ENCODE data around the gene TPM4.
A peak's percentile ranks its signal among the peaks of the same experiment; 100 is the strongest.

Gene TPM4

GRCh38 chr19:16052353-16052752, 23.9 kb upstream of the TPM4 start:
- Mint-ChIP-seq H3K27me3 (no peaks in the 10 kb centered on the region), H3K4me1 (ENCODE audit: low read depth) (peaks cover 11% of the 10 kb centered on the region), H3K9me3 (ENCODE audit: low read depth) (peaks cover 13% of the 10 kb centered on the region), H3K36me3 (no peaks in the 10 kb centered on the region), H3K27ac (peak overlapping the region; percentile 8), H3K4me3 (no peak overlapping the region)

- Mint-ChIP-seq H3K36me3 (no peaks in the 10 kb centered on the region), H3K27ac (no peak overlapping the region), H3K4me1 (ENCODE audit: low read depth) (peaks cover 6% of the 10 kb centered on the region), H3K4me3 (no peak overlapping the region), H3K27me3 (no peaks in the 10 kb centered on the region), H3K9me3 (ENCODE audit: low read depth) (peaks cover 13% of the 10 kb centered on the region)
Observed at GRCh38 chr19:16057062-16057461, 19.2 kb upstream of the TPM4 start.

- Mint-ChIP-seq H3K4me3 (no peak overlapping the region), H3K27ac (no peak overlapping the region), H3K36me3 (no peaks in the 10 kb centered on the region), H3K9me3 (ENCODE audit: low read depth) (peaks cover 13% of the 10 kb centered on the region), H3K4me1 (ENCODE audit: low read depth) (peaks cover 15% of the 10 kb centered on the region), H3K27me3 (no peaks in the 10 kb centered on the region)
Observed at GRCh38 chr19:16060294-16060693, 16.0 kb upstream of the TPM4 start.

GRCh38 chr19:16061943-16062342, 14.4 kb upstream of the TPM4 start:
- Mint-ChIP-seq H3K27me3 (no peaks in the 10 kb centered on the region), H3K36me3 (no peaks in the 10 kb centered on the region), H3K27ac (no peak overlapping the region), H3K4me1 (ENCODE audit: low read depth) (peaks cover 19% of the 10 kb centered on the region), H3K4me3 (peak overlapping the region; percentile 1), H3K9me3 (ENCODE audit: low read depth) (peaks cover 4% of the 10 kb centered on the region)

- H3K4me1 Mint-ChIP-seq (ENCODE audit: low read depth): peaks cover 19% of the 10 kb centered on the region
- H3K36me3 Mint-ChIP-seq: no peaks in the 10 kb centered on the region
- no peaks in the 10 kb centered on the region for H3K27me3 Mint-ChIP-seq
- no peak overlapping the region for H3K4me3 Mint-ChIP-seq
- H3K9me3 Mint-ChIP-seq (ENCODE audit: low read depth): no peaks in the 10 kb centered on the region
- no peak overlapping the region for H3K27ac Mint-ChIP-seq
Observed at GRCh38 chr19:16062789-16063188, 13.5 kb upstream of the TPM4 start.

GRCh38 chr19:16064209-16064889, 11.9 kb upstream of the TPM4 start:
- no peaks in the 10 kb centered on the region for H3K27me3 Mint-ChIP-seq

GRCh38 chr19:16066611-16067104, 9.6 kb upstream of the TPM4 start:
- H3K4me1 Mint-ChIP-seq (ENCODE audit: low read depth): peaks cover 18% of the 10 kb centered on the region
- no peak overlapping the region for H3K4me3 Mint-ChIP-seq
- peak overlapping the region; percentile 17 for H3K27ac Mint-ChIP-seq
- H3K36me3 Mint-ChIP-seq: no peaks in the 10 kb centered on the region
- H3K27me3 Mint-ChIP-seq: no peaks in the 10 kb centered on the region
- H3K9me3 Mint-ChIP-seq (ENCODE audit: low read depth): no peaks in the 10 kb centered on the region

More at GRCh38 chr19:16064209-16064889, 11.9 kb upstream of the TPM4 start:
- peaks cover 19% of the 10 kb centered on the region for H3K4me1 Mint-ChIP-seq (ENCODE audit: low read depth)
- no peak overlapping the region for H3K27ac Mint-ChIP-seq
- H3K36me3 Mint-ChIP-seq: no peaks in the 10 kb centered on the region
- H3K9me3 Mint-ChIP-seq (ENCODE audit: low read depth): no peaks in the 10 kb centered on the region
- no peak overlapping the region for H3K4me3 Mint-ChIP-seq

GRCh38 chr19:16067205-16067938, 8.9 kb upstream of the TPM4 start:
- Mint-ChIP-seq H3K27me3 (no peaks in the 10 kb centered on the region), H3K27ac (no peak overlapping the region), H3K4me3 (no peak overlapping the region), H3K9me3 (ENCODE audit: low read depth) (no peaks in the 10 kb centered on the region), H3K4me1 (ENCODE audit: low read depth) (peaks cover 16% of the 10 kb centered on the region), H3K36me3 (no peaks in the 10 kb centered on the region)

GRCh38 chr19:16068696-16069259, 7.5 kb upstream of the TPM4 start:
- no peaks in the 10 kb centered on the region for H3K27me3 Mint-ChIP-seq
- H3K36me3 Mint-ChIP-seq: no peaks in the 10 kb centered on the region
- H3K9me3 Mint-ChIP-seq (ENCODE audit: low read depth): no peaks in the 10 kb centered on the region
- H3K27ac Mint-ChIP-seq: no peak overlapping the region
- no peak overlapping the region for H3K4me3 Mint-ChIP-seq
- peaks cover 19% of the 10 kb centered on the region for H3K4me1 Mint-ChIP-seq (ENCODE audit: low read depth)

GRCh38 chr19:16069813-16070365, 6.4 kb upstream of the TPM4 start:
- Mint-ChIP-seq H3K9me3 (ENCODE audit: low read depth) (no peaks in the 10 kb centered on the region), H3K4me3 (no peak overlapping the region), H3K27me3 (no peaks in the 10 kb centered on the region), H3K4me1 (ENCODE audit: low read depth) (peaks cover 29% of the 10 kb centered on the region), H3K27ac (no peak overlapping the region), H3K36me3 (no peaks in the 10 kb centered on the region)

GRCh38 chr19:16070366-16070990, 5.8 kb upstream of the TPM4 start:
- Mint-ChIP-seq H3K36me3 (no peaks in the 10 kb centered on the region), H3K4me1 (ENCODE audit: low read depth) (peaks cover 35% of the 10 kb centered on the region), H3K27me3 (no peaks in the 10 kb centered on the region), H3K4me3 (no peak overlapping the region), H3K9me3 (ENCODE audit: low read depth) (no peaks in the 10 kb centered on the region), H3K27ac (no peak overlapping the region)

- peaks cover 40% of the 10 kb centered on the region for H3K4me1 Mint-ChIP-seq (ENCODE audit: low read depth)
- H3K27ac Mint-ChIP-seq: no peak overlapping the region
- no peaks in the 10 kb centered on the region for H3K36me3 Mint-ChIP-seq
- H3K9me3 Mint-ChIP-seq (ENCODE audit: low read depth): no peaks in the 10 kb centered on the region
- no peaks in the 10 kb centered on the region for H3K27me3 Mint-ChIP-seq
- H3K4me3 Mint-ChIP-seq: no peak overlapping the region
Observed at GRCh38 chr19:16071072-16071691, 5.1 kb upstream of the TPM4 start.

- Mint-ChIP-seq H3K27me3 (no peaks in the 10 kb centered on the region), H3K4me3 (no peak overlapping the region), H3K9me3 (ENCODE audit: low read depth) (no peaks in the 10 kb centered on the region), H3K4me1 (ENCODE audit: low read depth) (peaks cover 48% of the 10 kb centered on the region), H3K27ac (peak overlapping the region; percentile 78), H3K36me3 (no peaks in the 10 kb centered on the region)
Observed at GRCh38 chr19:16073481-16073880, 2.8 kb upstream of the TPM4 start.

GRCh38 chr19:16073988-16074387, 2.3 kb upstream of the TPM4 start:
- Mint-ChIP-seq H3K4me3 (peak overlapping the region; percentile 7), H3K36me3 (no peaks in the 10 kb centered on the region), H3K9me3 (ENCODE audit: low read depth) (no peaks in the 10 kb centered on the region), H3K4me1 (ENCODE audit: low read depth) (peaks cover 53% of the 10 kb centered on the region), H3K27me3 (no peaks in the 10 kb centered on the region), H3K27ac (peak overlapping the region; percentile 78)

Data from activated naive CD8-positive, alpha-beta T cell (primary cell).